Measurements from ENCODE around the gene ALDH1A1.

Gene ALDH1A1

GRCh38 chr9:72937545-72937944 lies 15.3 kb downstream of the ALDH1A1 start:
- no peak for DNase-seq

- no peak for DNase-seq
Measured at GRCh38 chr9:72936679-72937078, 16.2 kb downstream of the ALDH1A1 start.

GRCh38 chr9:72936266-72936665 lies 16.6 kb downstream of the ALDH1A1 start:
- no peak for DNase-seq

DNA sequence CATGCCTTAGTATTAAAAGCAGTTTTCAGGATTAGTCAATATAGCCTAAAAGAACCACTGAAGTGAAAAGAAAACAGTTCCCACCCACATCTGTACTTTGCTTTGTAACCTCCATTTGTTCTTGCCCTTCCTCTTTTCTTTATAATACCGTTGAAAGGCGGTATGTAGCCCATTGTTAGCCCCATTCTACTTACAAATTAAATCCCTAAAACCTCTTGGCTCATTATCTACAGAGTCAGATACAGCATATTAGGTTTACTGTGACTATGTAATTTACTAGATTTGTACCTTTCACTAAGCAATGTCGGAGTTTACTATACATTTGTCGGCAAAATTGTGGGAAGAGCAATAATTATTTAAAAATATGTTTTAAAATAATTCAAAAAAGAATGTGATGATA lies 17.3 kb downstream of the ALDH1A1 start:
- no peak for DNase-seq

DNA sequence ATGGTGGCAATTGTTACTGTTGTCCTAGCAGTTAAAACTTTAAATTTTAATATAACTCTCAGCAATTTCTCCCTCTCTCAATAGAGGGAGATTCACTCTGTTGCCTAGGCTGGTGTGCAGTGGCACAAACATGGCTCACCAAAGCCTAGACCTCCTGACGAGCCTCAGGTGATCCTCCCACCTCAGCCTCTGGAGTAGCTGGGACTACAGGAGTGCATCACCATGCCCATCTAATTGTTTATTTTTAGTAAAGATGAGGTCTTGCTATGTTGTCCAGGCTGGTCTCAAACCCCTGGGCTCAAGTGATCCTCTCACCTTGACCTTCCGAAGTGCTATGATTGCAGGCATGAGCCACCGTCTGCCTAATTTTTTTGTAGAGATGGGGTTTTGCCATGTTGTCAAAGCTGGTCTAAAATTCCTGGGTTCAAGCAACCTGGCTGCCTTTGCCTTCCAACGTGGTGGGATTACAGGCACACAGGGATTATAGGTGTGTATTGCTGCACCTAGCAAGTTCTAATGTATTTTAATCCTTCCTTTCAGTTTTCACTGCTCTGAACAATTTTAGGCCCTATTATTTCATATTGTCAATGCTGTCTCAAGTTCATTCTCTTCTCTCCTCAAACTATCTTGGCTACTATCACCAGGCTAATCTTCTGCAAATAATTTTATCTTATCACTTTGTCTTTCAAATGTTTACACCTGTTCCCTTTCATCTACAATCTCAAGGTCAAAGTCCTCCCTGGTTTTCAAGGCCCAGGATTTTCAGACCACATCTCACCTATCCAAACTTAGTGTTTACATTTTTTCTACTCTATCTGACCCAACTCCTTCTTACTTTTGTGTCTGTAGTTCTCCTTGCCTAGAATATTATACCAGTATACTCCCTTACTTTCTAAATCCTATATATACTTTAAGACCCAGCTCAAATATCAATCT lies 18.9 kb downstream of the ALDH1A1 start:
- DNase-seq, result no peak

- no peak for DNase-seq
Measured at GRCh38 chr9:72932619-72933018, 20.2 kb downstream of the ALDH1A1 start.

- no peak for DNase-seq
Measured at GRCh38 chr9:72931897-72932296, 21.0 kb downstream of the ALDH1A1 start.

DNA sequence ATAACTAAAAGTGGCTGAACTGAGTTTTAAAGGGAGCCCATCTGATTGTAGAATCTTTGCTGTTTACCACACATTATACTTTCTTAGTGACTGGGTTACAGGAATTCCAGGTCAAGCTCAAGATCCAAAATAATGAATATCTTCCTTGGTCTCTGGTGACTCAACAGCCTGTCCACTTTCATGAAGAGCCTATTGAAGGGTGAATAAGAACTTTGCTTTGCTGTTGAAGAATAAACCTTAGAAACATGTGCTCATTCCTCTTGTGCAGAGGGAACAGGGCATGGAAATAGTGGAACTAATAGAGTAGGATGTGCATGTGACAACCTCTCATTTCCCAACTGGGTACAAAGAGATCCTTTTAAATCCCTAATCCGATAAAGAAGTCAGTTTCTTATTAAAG lies 21.4 kb downstream of the ALDH1A1 start:
- no peak for DNase-seq

DNA sequence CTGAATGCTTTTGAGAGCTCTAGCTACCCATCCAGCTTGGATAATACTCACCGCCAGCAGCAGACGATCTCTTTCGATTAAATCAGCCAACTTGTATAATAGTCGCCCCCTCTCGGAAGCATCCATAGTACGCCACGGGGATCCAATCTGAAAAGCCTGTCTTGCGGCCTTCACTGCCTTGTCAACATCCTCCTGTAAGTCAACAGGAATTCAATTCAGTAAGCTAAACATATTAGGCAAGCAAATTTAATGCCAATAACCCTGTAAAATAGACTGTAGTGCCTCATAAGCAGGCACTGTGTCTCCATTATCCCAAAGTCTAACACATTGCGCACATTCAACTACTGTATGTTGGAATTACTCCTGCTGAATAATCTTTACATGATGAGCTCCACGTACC lies 22.0 kb downstream of the ALDH1A1 start:
- no peak for DNase-seq

DNA sequence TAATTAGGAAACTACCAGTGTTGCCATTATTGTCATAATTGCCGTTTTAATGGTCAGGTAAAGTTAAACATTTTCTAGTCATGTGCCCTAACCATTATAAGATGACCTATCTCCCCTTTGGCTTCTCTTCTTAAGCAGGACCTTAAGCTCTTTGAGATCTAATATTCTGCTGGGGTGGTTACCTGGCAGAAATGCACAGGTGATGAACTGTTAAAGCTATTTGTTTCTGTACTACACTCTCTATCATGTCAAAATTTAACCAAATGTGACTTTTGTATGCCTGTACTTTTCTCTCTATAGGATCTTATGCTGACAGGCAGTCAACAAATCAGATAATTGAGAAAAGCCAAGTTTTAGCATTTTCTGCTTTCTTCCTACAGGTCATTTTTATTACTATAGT lies 23.3 kb downstream of the ALDH1A1 start:
- no peak for DNase-seq

DNA sequence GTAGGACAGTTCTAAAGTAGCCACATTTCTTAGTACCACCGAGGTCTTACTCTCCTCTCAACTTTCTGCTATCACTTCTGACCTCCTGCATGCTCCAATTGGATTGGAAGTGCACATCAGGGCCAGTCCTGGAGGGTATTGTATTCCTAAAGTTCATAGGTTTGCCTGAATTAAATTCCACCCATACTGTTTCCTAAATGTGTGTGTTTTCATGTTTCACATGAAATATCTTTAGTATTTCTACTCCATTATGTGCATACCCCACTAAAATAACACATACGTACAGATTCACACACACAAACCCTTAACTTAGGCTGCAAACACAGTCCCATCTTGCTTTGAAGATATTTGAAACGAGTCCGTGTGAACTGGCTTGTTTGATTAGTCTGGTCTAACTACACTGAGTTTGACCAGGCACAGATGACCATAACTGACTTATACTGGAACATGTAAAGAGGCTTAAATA lies 24.8 kb downstream of the ALDH1A1 start:
- no peak for DNase-seq

DNA sequence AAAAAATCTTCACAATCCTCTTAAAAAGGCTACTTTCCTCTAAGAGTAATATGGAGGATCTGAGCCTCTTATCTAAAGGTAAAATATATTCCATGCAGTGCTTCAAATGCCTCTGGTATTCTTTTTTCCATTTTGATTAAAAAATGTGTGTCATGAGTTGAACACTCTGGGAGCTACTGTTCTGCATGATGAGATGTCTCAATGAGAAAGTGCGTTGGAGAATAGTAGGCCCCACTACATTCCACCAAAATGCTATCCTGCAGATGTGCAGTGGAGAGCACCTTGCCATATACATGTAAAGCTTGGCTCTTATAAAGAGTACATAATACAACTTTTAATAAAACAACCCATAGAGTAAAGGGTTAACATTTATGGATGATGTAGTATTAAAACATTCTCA lies 26.3 kb downstream of the ALDH1A1 start:
- DNase-seq, result no peak

DNA sequence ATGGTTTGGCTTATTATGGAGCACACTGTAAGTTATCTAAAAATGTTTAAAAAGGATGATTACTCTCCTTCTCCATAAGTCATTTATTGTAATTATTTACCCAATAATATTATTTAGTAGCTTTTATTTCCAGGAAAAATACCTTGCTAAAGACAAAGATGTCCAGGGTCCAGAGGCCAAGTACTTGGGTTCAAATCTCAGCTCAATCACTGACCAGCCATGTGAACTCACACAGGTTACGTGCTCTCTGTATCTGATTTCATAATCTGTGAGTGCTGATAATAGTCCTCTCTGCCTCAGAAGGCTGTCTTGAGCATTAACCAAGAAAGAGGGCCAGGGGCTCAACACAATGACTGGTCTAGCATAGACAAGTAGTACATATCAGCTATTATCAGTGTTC lies 27.0 kb downstream of the ALDH1A1 start:
- no peak for DNase-seq

DNA sequence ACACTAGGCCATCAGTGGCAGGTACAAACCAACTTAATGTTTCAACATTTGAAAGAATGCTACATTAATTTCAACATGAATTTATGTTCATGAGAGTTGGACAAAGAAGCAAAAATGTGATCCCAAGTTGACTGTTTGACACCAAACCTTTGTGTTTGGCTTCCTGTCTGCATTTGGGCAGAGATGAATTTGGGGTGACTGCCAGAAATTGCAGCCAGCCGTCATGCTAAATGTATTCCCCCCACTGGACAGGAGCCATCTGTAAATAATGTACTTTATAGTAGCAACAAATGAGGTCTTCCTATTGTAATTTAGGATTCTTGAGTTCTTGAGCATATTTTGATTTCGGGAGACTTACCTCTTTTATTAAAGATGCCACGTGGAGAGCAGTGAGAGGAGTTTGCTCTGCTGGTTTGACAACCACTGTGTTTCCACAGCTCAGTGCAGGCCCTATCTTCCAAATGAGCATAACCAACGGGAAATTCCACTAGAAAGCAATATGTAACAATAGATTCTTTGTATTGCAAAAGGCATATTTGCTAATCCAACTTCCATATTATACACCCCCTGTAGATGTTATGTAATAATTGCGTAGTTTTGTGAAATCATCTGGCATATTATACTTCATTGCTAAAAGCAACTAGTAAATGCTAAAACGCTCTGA lies 27.6 kb downstream of the ALDH1A1 start:
- peak; percentile 23 to 53 for DNase-seq

GRCh38 chr9:72924154-72924790 lies 28.6 kb downstream of the ALDH1A1 start:
- DNase-seq, result no peak

DNA sequence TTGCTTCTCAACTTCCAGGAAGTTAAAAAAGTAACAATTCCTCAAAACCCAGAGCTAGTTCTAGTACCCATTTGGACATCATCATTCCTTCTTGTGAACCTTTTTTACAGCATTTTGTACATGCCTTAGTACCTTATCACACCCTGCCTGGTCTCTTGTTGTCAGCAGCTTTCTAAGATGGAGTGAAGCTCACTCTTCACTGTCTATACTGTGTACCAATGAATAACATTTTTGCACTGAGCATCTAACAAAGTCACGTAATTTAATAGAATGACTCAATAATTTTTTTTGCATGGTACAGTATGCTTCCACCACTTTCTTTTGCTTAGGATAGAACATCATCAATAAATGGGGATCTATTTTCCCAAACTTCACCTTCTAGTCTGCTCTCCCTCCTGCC lies 29.8 kb downstream of the ALDH1A1 start:
- DNase-seq, result no peak

DNA sequence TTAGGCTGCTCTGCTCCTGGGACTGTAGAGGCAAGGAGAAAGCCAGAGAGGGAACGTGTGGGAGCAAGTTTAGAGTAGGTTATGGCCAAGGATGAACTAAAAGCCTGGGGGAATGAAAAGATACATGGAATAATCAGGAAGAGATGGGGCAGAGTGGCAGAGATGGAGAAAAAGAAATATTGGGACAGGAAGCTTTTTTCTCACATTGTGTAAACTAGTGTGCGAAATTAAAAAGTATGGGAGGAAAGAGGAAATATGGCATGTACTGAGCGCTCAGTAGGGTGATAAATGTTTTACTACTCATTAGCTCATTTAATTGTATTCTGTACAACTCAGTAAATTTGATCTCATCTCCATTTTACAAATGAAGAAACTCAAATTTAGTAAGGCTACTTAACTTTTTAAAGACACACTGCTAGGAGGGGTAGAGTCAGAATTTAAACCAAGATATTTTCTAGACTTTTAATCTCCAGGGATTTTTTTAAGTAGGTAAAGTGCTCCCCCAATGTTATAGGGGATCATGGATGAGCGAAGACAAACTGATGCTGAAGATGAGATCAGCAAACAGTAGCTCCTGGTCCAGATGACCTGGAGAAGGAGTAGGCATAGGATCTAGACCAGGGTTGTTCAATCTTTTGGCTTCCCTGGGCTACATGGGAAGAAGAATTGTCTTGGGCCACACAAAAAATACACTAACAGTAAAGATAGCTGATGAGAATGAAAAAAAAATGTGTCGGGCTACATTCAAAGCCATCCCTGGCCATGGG lies 30.8 kb downstream of the ALDH1A1 start:
- DNase-seq, result no peak

- DNase-seq, result no peak
Measured at GRCh38 chr9:72919246-72919945, 33.5 kb downstream of the ALDH1A1 start.

DNA sequence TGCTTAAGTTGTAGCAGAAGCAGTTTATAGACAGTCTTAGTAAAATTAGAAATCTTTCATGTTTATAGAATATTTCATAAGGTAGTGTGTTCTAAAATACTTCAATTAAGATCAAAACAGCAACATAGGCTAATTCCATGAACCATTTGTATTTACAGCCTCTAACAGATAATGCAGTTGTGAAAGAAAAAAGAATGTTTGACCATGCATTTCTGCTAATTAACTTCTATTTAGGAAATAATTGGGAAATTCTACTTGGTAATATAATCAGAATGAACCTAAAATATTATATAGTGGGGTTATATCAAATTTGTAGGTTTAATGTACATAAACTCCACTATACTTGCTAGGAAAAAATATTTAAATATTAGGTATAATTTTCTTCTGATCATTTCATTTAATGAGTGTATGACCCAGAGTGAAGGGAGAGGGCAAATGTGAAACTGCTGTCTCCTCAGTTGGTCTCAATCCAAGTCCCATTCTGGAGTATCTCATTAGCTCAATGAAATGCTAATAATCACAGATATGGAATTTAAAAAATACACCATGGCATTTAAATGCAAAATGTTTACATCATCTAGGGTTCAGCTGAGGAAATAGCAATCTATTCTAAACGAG lies 34.9 kb downstream of the ALDH1A1 start:
- DNase-seq, result no peak

- DNase-seq, result no peak
Measured at GRCh38 chr9:72915659-72916058, 37.2 kb downstream of the ALDH1A1 start.

DNA sequence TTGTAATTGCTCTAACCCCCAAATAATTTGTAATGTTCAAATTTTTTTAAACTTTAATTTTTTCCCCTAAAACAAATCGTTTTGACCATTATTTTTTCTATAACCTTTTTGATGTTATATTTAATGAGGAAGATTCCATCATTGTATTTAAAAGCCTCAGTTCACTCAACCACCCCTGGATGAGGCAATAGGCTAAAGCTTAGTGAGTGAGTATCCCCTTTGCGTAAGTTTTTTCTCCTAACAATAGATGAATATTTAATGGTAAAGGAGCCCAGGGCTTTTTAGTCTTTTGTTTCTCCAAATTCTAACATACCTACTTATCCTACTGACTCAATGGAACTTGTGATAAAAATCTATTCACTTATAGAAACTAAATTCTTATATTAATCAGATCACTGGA lies 38.1 kb downstream of the ALDH1A1 start:
- DNase-seq, result no peak
